Hematopoietic multipotent progenitor cell treated with erythropoietin and hydrocortisone succinate and interleukin-3 and kit ligand, for 6 days (in vitro differentiated cells): ENCODE results near the gene LDHB.
"Not testable (repeated sequence)": the region's sequence is repeated elsewhere in the genome, so short reads cannot be mapped to it uniquely, and the experiment has no call there.

ENCODE experiments used
- DNase-seq: peaks from one replicate; pipeline ENCODE4 v3.0.0-alpha.2; 2015

LDHB gene

GRCh38 chr12:21606175-21606574 lies 51.5 kb downstream of the LDHB start:
- no peak for DNase-seq

- no peak for DNase-seq
Observed at GRCh38 chr12:21604245-21605101, 53.2 kb downstream of the LDHB start, which contains the start of gene GYS2. TSS of gene GYS2 (minus strand) at chr12:21604847. CDS start at chr12:21604592, 255 bp downstream.

GRCh38 chr12:21602774-21603173 lies 54.9 kb downstream of the LDHB start:
- DNase-seq: no peak

GRCh38 chr12:21600196-21600595 lies 57.4 kb downstream of the LDHB start:
- no peak for DNase-seq

GRCh38 chr12:21599143-21599999 lies 58.3 kb downstream of the LDHB start:
- no peak for DNase-seq

- no peak for DNase-seq
Observed at GRCh38 chr12:21598651-21599050, 59.0 kb downstream of the LDHB start.

GRCh38 chr12:21595356-21595755 lies 62.3 kb downstream of the LDHB start:
- not testable (repeated sequence) for DNase-seq

GRCh38 chr12:21585485-21585884 lies 72.2 kb downstream of the LDHB start:
- no peak for DNase-seq
